Activated naive CD4-positive, alpha-beta T cell treated with anti-CD3 and anti-CD28 coated beads, Interleukin-2, amount 50 U/mL, for 24 hours (primary cell): Measurements from ENCODE around the gene ACHE.
"Not testable (repeated sequence)": the region's sequence is repeated elsewhere in the genome, so short reads cannot be mapped to it uniquely, and the experiment has no call there.

Experiments used
- H3K27ac Mint-ChIP-seq: one replicate; pipeline ENCODE4 v1.8.0; 2021; ENCODE audit warnings: mild to moderate bottlenecking, mixed read lengths
- H3K27me3 Mint-ChIP-seq: one replicate; pipeline ENCODE4 v1.8.0; 2021; ENCODE audit warnings: mixed read lengths
- H3K36me3 Mint-ChIP-seq: one replicate; pipeline ENCODE4 v1.8.0; 2021; ENCODE audit warnings: mixed read lengths
- H3K4me1 Mint-ChIP-seq: one replicate; pipeline ENCODE4 v1.8.0; 2021; ENCODE audit warnings: mixed read lengths
- H3K4me3 Mint-ChIP-seq: one replicate; pipeline ENCODE4 v1.8.0; 2021; ENCODE audit warnings: mild to moderate bottlenecking, mixed read lengths
- H3K9me3 Mint-ChIP-seq: one replicate; pipeline ENCODE4 v1.8.0; 2021; ENCODE audit warnings: mixed read lengths

The ACHE gene

GRCh38 chr7:100863406-100863950, 32.2 kb downstream of the ACHE start:
- H3K36me3 Mint-ChIP-seq: peaks cover 7% of the 10 kb centered on the region
- H3K27me3 Mint-ChIP-seq: no peaks in the 10 kb centered on the region
- H3K27ac Mint-ChIP-seq: no peak overlapping the region
- H3K4me1 Mint-ChIP-seq: peaks cover 15% of the 10 kb centered on the region
- H3K4me3 Mint-ChIP-seq: no peak overlapping the region
- H3K9me3 Mint-ChIP-seq: no peaks in the 10 kb centered on the region

- H3K27ac Mint-ChIP-seq: no peak overlapping the region
- H3K36me3 Mint-ChIP-seq: peaks cover 10% of the 10 kb centered on the region
- H3K4me1 Mint-ChIP-seq: peaks cover 4% of the 10 kb centered on the region
- H3K4me3 Mint-ChIP-seq: no peak overlapping the region
- H3K9me3 Mint-ChIP-seq: no peaks in the 10 kb centered on the region
- no peaks in the 10 kb centered on the region for H3K27me3 Mint-ChIP-seq
Observed at GRCh38 chr7:100861616-100861985, 34.1 kb downstream of the ACHE start.

- H3K4me3 Mint-ChIP-seq: no peak overlapping the region
- no peaks in the 10 kb centered on the region for H3K9me3 Mint-ChIP-seq
- no peaks in the 10 kb centered on the region for H3K4me1 Mint-ChIP-seq
- peaks cover 10% of the 10 kb centered on the region for H3K36me3 Mint-ChIP-seq
- H3K27ac Mint-ChIP-seq: no peak overlapping the region
- H3K27me3 Mint-ChIP-seq: no peaks in the 10 kb centered on the region
Observed at GRCh38 chr7:100860702-100861615, 34.7 kb downstream of the ACHE start.

- Mint-ChIP-seq H3K9me3 (no peaks in the 10 kb centered on the region), H3K36me3 (peaks cover 12% of the 10 kb centered on the region), H3K27me3 (no peaks in the 10 kb centered on the region), H3K4me1 (peaks cover 4% of the 10 kb centered on the region), H3K27ac (no peak overlapping the region), H3K4me3 (no peak overlapping the region)
Observed at GRCh38 chr7:100859856-100860255, 35.8 kb downstream of the ACHE start.

DNA sequence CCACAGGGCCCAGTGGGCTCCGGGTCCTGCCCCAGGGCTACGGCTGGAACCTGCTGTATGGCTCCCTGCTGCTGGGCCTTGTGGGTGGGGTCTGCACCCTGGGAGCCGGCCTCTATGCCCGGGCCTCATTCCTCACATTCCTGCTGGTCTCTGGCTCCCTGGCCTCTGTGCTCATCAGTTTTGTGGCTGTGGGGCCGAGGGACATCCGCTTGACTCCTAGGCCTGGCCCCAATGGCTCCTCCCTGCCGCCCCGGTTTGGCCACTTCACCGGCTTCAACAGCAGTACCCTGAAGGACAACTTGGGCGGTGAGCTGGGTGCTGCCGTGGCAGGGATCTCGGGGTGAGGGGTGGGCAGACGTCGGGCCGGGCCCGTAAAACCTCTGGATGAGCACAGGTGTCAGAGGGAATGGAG, 38.8 kb downstream of the ACHE start:
- Mint-ChIP-seq H3K4me3 (no peak overlapping the region), H3K27me3 (no peaks in the 10 kb centered on the region), H3K9me3 (no peaks in the 10 kb centered on the region), H3K4me1 (peaks cover 14% of the 10 kb centered on the region), H3K36me3 (peaks cover 7% of the 10 kb centered on the region), H3K27ac (no peak overlapping the region)

DNA sequence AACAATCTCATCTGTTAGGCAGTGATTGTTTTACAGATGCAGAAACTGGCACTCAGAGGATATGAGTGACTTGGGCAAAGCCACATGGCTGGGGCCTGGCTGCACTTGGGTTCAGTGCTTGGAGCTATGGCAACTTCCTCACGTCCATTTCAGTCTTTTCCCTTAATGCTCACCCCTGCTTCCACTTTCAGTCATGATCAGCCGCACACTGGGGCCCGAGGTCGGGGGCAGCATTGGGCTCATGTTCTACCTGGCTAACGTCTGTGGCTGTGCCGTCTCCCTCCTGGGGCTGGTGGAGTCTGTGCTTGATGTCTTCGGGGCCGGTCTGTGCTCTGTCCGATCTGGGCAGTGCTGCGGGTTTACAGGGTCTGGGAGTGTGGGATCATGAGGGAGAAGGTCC, 40.2 kb downstream of the ACHE start:
- Mint-ChIP-seq H3K36me3 (peaks cover 7% of the 10 kb centered on the region), H3K27ac (no peak overlapping the region), H3K4me1 (peaks cover 20% of the 10 kb centered on the region), H3K27me3 (no peaks in the 10 kb centered on the region), H3K9me3 (no peaks in the 10 kb centered on the region), H3K4me3 (no peak overlapping the region)

DNA sequence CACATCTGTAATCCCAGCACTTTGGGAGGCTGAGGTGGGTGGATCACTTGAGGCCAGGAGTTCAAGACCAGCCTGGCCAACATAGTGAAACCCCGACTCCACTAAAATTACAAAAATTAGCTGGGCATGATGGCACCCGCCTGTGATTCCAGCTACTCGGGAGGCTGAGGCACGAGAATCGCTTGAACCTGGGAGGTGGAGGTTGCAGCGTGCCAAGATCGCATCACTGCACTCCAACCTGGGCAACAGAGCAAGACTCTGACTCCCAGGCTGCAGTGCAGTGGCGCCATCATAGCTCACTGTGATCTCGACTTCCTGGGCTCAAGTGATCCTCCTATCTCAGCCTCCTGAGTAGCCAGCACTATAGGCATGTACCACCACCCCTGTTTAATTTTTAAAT, 40.8 kb downstream of the ACHE start:
- H3K27ac Mint-ChIP-seq, H3K27me3 Mint-ChIP-seq, H3K9me3 Mint-ChIP-seq, H3K36me3 Mint-ChIP-seq, H3K4me3 Mint-ChIP-seq: not testable (repeated sequence)
- H3K4me1 Mint-ChIP-seq: peaks cover 20% of the 10 kb centered on the region

- Mint-ChIP-seq H3K36me3 (peaks cover 5% of the 10 kb centered on the region), H3K27ac (no peak overlapping the region), H3K4me3 (peak overlapping the region; percentile 89), H3K4me1 (peaks cover 20% of the 10 kb centered on the region), H3K27me3 (no peaks in the 10 kb centered on the region), H3K9me3 (no peaks in the 10 kb centered on the region)
Observed at GRCh38 chr7:100854146-100854895, 41.4 kb downstream of the ACHE start.

DNA sequence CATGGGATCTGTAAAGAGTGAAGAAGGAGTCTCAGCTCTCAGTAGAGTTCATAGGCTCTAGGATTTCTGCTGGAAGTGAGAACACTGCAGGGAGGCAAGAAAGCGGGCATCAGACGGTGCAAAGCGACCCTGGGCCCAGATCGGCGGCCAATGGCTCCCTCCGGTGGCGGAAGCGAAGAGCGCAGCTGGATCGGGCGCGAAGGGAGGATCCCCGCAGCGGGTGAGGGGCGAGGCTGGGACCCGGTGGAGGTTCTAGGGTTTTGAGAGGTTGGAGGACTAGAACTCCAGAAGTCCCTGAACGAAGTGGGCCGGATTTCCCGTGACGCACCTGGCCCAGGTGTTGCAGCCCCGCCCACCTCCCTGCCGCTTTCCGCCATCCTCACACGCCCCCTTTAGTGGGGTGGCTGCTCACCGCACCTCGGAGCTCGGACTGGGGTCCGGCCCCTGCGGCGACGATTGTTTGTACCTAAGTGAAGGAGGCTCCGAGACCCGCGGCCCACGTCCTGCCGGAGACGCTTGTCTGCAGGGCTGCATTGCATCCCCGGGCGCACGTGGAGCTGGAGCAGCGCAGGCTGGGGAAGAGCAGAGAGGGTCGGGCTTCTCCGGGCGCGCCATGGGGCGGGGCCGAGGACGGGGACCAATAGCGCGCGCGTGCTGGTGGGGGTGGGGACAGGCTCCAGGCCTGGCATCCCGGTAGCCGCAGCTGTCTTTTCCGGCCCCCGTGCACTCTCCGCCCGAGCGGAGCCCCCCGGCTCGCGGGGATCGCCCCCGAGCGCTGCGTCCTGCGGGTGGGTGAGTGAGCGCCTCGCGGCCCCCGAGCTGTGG, 43.4 kb downstream of the ACHE start, which contains the start of gene SLC12A9:
Gene SLC12A9 (plus strand): TSS at position 666 of the 825 bp plus-strand sequence. CDS start 1,485 bp downstream, outside the sequence.
- H3K9me3 Mint-ChIP-seq: no peaks in the 10 kb centered on the region
- H3K4me3 Mint-ChIP-seq: peak within 1 kb of the TSS; percentile 89
- H3K27ac Mint-ChIP-seq: peak within 1 kb of the TSS; percentile 86
- no peaks in the 10 kb centered on the region for H3K27me3 Mint-ChIP-seq
- peaks cover 6% of the 10 kb centered on the region for H3K36me3 Mint-ChIP-seq
- H3K4me1 Mint-ChIP-seq: peaks cover 20% of the 10 kb centered on the region

GRCh38 chr7:100847360-100847759, 48.3 kb downstream of the ACHE start:
- Mint-ChIP-seq H3K9me3 (no peaks in the 10 kb centered on the region), H3K4me1 (peaks cover 8% of the 10 kb centered on the region), H3K27ac (no peak overlapping the region), H3K4me3 (no peak overlapping the region), H3K36me3 (peaks cover 3% of the 10 kb centered on the region), H3K27me3 (no peaks in the 10 kb centered on the region)

- Mint-ChIP-seq H3K4me3 (no peak overlapping the region), H3K4me1 (peaks cover 9% of the 10 kb centered on the region), H3K27ac (no peak overlapping the region)
Observed at GRCh38 chr7:100840470-100841100, 55.1 kb downstream of the ACHE start.

More at GRCh38 chr7:100840470-100841100, 55.1 kb downstream of the ACHE start:
- Mint-ChIP-seq H3K27me3 (no peaks in the 10 kb centered on the region), H3K9me3 (no peaks in the 10 kb centered on the region), H3K36me3 (no peaks in the 10 kb centered on the region)
